Measurements from ENCODE around the gene TMEM233.

Gene TMEM233

DNA sequence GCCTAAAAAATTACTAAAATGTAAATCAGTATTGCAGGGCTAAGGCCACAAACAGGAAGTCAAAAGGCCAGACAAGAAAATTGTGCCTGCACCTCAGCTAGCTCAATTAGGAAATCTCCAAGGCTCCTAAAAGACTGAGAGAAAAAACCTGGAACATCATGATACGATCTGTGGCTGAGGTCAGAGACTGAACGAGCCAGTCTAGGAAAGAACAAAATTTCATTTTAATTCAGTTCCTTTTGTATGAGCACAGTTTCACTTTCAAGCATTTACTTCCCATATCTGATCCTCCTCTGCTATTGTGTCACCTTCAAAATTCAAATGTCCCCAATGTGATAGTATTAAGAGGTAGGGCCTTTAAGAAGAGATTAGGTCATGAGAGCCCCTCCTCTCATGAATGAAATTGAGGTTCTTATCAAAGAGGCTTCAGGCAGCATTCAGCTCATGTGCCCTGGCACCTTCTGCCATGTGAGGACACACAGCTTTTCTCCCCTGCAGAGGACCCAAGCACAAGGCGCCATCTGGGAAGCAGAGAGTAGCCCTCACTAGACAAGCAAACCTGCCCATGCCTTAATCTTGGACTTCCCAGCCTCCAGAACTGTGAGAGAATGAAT lies 89.2 kb downstream of the TMEM233 start:
- Histone ChIP-seq H2AK5ac (ENCODE audit: low read length) (no peak overlapping the region), H3K4me2 (ENCODE audit: low read length) (no peak overlapping the region), H3K79me1 (ENCODE audit: low read length) (no peaks in the 10 kb centered on the region), H3K18ac (ENCODE audit: low read length) (no peak overlapping the region), H3K4ac (ENCODE audit: low read depth, low read length) (no peak overlapping the region), H3K56ac (ENCODE audit: low read length) (no peak overlapping the region), H3K36me3 (ENCODE audit: control insufficient read depth, insufficient read depth, low read length) (peaks cover 7% of the 10 kb centered on the region), H3K4me1 (ENCODE audit: control insufficient read depth, low read depth, low read length) (no peaks in the 10 kb centered on the region), H3K79me2 (ENCODE audit: control insufficient read depth, insufficient read depth, low read length) (no peaks in the 10 kb centered on the region), H2BK5ac (ENCODE audit: low read length) (no peak overlapping the region), H4K8ac (ENCODE audit: low read depth, low read length) (no peak overlapping the region), H3K23ac (ENCODE audit: low read length) (no peak overlapping the region), H2BK120ac (ENCODE audit: low read depth, low read length) (no peak overlapping the region), H3K27ac (ENCODE audit: low read depth, low read length) (no peak overlapping the region), H3K4me3 (ENCODE audit: low read length) (no peak overlapping the region), H2BK15ac (replicated peaks; ENCODE audit: low read depth) (no peak overlapping the region), H3K9ac (ENCODE audit: low read length) (no peak overlapping the region), H3K27me3 (ENCODE audit: insufficient read depth, low read length, poor library complexity) (no peaks in the 10 kb centered on the region), H4K5ac (ENCODE audit: low read length) (no peak overlapping the region)
- no CpG with 5 or more reads among the region's 3 CpGs for WGBS (ENCODE audit: extremely low coverage, insufficient coverage, low lambda C conversion rate)
- no peak for DNase-seq

DNA sequence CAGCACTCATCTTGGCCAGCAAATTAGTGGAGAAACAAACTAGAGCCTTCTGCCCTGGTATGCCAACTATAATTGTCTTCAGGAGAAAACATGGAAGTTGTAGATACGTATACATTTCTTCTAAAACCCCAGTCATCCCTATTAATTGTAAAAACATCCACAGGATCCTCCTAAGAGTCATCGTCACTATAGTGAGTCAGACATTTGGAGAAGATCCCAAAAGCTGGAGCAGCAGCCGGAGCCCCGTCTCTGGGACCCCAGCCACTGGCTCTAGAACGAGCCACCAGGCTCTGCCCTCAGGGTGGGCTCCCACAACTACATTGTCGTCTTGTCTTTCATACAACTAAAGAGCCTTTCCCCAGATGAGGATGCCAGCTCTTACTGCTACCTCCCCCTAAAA lies 89.8 kb downstream of the TMEM233 start:
- no peak overlapping the region for H3K4me2 ChIP-seq (ENCODE audit: low read length)
- no peaks in the 10 kb centered on the region for H3K79me1 ChIP-seq (ENCODE audit: low read length)
- H3K56ac ChIP-seq (ENCODE audit: low read length): no peak overlapping the region
- H2AK5ac ChIP-seq (ENCODE audit: low read length): no peak overlapping the region
- no peak overlapping the region for H4K8ac ChIP-seq (ENCODE audit: low read depth, low read length)
- no peak for DNase-seq
- H3K4ac ChIP-seq (ENCODE audit: low read depth, low read length): no peak overlapping the region
- H3K18ac ChIP-seq (ENCODE audit: low read length): no peak overlapping the region
- H2BK5ac ChIP-seq (ENCODE audit: low read length): no peak overlapping the region
- no peaks in the 10 kb centered on the region for H3K79me2 ChIP-seq (ENCODE audit: control insufficient read depth, insufficient read depth, low read length)
- H2BK15ac ChIP-seq (replicated peaks; ENCODE audit: low read depth): no peak overlapping the region
- H3K4me3 ChIP-seq (ENCODE audit: low read length): no peak overlapping the region
- no peaks in the 10 kb centered on the region for H3K27me3 ChIP-seq (ENCODE audit: insufficient read depth, low read length, poor library complexity)
- no peak overlapping the region for H3K9ac ChIP-seq (ENCODE audit: low read length)
- H3K4me1 ChIP-seq (ENCODE audit: control insufficient read depth, low read depth, low read length): no peaks in the 10 kb centered on the region
- H3K23ac ChIP-seq (ENCODE audit: low read length): no peak overlapping the region
- no CpG with 5 or more reads among the region's 6 CpGs for WGBS (ENCODE audit: extremely low coverage, insufficient coverage, low lambda C conversion rate)
- H4K5ac ChIP-seq (ENCODE audit: low read length): no peak overlapping the region
- no peak overlapping the region for H3K27ac ChIP-seq (ENCODE audit: low read depth, low read length)
- H2BK120ac ChIP-seq (ENCODE audit: low read depth, low read length): no peak overlapping the region
- H3K36me3 ChIP-seq (ENCODE audit: control insufficient read depth, insufficient read depth, low read length): peaks cover 4% of the 10 kb centered on the region

DNA sequence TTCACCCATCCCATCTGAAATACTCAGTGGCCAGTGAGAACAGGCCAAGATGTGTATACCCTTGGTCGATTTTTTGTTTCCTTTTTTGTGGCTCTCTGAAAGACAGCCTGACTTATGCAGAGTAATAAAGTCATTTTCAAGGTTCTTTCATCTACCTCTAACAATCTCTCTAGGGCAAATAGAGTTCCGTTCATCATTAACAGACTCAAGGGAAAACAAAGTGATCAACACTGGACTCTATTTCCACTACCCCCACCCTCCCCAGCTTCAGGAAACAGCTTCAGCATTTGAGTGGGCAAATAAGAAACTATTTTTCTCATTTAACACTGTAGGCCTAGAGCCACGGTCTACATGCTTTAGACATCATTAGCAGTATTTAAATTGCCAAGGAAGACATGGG lies 90.2 kb downstream of the TMEM233 start:
- Histone ChIP-seq H3K36me3 (ENCODE audit: control insufficient read depth, insufficient read depth, low read length) (peaks cover 2% of the 10 kb centered on the region), H2BK120ac (ENCODE audit: low read depth, low read length) (no peak overlapping the region), H3K56ac (ENCODE audit: low read length) (no peak overlapping the region), H4K8ac (ENCODE audit: low read depth, low read length) (no peak overlapping the region), H3K27me3 (ENCODE audit: insufficient read depth, low read length, poor library complexity) (no peaks in the 10 kb centered on the region), H3K9ac (ENCODE audit: low read length) (no peak overlapping the region), H3K4me3 (ENCODE audit: low read length) (no peak overlapping the region), H3K18ac (ENCODE audit: low read length) (no peak overlapping the region), H3K23ac (ENCODE audit: low read length) (no peak overlapping the region), H3K4me2 (ENCODE audit: low read length) (no peak overlapping the region), H3K27ac (ENCODE audit: low read depth, low read length) (no peak overlapping the region), H3K79me2 (ENCODE audit: control insufficient read depth, insufficient read depth, low read length) (no peaks in the 10 kb centered on the region), H2AK5ac (ENCODE audit: low read length) (no peak overlapping the region), H2BK5ac (ENCODE audit: low read length) (no peak overlapping the region), H2BK15ac (replicated peaks; ENCODE audit: low read depth) (no peak overlapping the region), H4K5ac (ENCODE audit: low read length) (no peak overlapping the region), H3K4ac (ENCODE audit: low read depth, low read length) (no peak overlapping the region), H3K4me1 (ENCODE audit: control insufficient read depth, low read depth, low read length) (no peaks in the 10 kb centered on the region), H3K79me1 (ENCODE audit: low read length) (no peaks in the 10 kb centered on the region)
- DNase-seq: no peak
- WGBS (ENCODE audit: extremely low coverage, insufficient coverage, low lambda C conversion rate): no CpG with 5 or more reads among the region's 3 CpGs

DNA sequence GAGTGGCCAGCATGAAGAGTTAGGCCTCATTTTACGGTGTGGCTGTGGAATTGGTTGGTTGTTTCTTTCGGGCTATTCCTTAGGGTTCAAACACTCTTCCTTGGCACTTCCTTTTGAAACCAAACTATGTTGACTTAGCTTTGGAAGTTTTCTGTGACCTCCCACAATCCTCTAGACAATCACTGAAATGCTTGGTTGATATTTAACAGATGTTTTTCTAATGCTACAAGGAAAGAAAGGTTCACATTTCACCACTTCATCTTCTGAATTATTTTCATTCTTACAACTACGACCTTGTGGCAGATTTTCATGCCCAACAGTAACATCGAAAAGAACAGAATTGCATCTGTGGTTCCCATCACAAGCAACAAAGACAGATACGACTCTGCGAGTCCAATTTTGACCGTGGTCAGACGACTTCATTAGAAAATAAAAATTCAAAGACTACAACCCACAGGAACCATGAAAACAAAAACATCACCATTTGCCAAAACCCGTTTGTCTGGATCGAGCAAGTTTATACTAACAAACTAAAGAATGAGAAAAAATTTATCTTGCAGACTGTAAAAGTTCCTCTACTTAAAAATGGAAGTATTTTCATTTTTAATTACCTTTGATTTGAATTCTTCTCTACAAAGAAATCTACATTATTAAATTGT lies 91.3 kb downstream of the TMEM233 start:
- no peak overlapping the region for H2AK5ac ChIP-seq (ENCODE audit: low read length)
- H3K4me2 ChIP-seq (ENCODE audit: low read length): no peak overlapping the region
- WGBS (ENCODE audit: extremely low coverage, insufficient coverage, low lambda C conversion rate): no CpG with 5 or more reads among the region's 10 CpGs
- no peak overlapping the region for H3K4ac ChIP-seq (ENCODE audit: low read depth, low read length)
- DNase-seq: no peak
- H4K8ac ChIP-seq (ENCODE audit: low read depth, low read length): no peak overlapping the region
- no peak overlapping the region for H3K27ac ChIP-seq (ENCODE audit: low read depth, low read length)
- H4K5ac ChIP-seq (ENCODE audit: low read length): no peak overlapping the region
- no peak overlapping the region for H3K56ac ChIP-seq (ENCODE audit: low read length)
- H3K79me2 ChIP-seq (ENCODE audit: control insufficient read depth, insufficient read depth, low read length): no peaks in the 10 kb centered on the region
- H3K4me3 ChIP-seq (ENCODE audit: low read length): no peak overlapping the region
- H2BK120ac ChIP-seq (ENCODE audit: low read depth, low read length): no peak overlapping the region
- no peaks in the 10 kb centered on the region for H3K79me1 ChIP-seq (ENCODE audit: low read length)
- no peaks in the 10 kb centered on the region for H3K27me3 ChIP-seq (ENCODE audit: insufficient read depth, low read length, poor library complexity)
- H3K4me1 ChIP-seq (ENCODE audit: control insufficient read depth, low read depth, low read length): no peaks in the 10 kb centered on the region
- no peak overlapping the region for H3K18ac ChIP-seq (ENCODE audit: low read length)
- H3K23ac ChIP-seq (ENCODE audit: low read length): no peak overlapping the region
- H2BK5ac ChIP-seq (ENCODE audit: low read length): no peak overlapping the region
- H3K36me3 ChIP-seq (ENCODE audit: control insufficient read depth, insufficient read depth, low read length): peaks cover 2% of the 10 kb centered on the region
- no peak overlapping the region for H2BK15ac ChIP-seq (replicated peaks; ENCODE audit: low read depth)
- H3K9ac ChIP-seq (ENCODE audit: low read length): no peak overlapping the region

DNA sequence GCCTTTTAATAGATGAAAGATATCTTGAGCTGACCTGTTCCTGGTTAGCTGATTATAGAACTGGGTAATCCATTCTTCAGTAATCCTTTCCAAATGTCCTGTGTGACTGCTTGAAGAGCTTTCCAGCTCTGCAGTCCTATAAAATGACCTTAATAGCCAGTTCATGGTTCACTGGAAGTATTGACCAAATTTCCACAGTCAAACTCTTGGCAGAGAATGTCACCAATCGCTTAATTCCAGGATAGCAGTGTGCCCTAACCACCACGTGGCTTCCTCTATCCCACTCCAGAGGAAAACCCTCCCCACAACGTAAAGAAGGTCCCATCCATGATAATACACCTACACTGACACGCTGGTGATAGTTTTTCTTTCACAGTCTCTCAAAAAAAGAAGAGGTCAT lies 91.8 kb downstream of the TMEM233 start:
- Histone ChIP-seq H2AK5ac (ENCODE audit: low read length) (no peak overlapping the region), H3K4me2 (ENCODE audit: low read length) (no peak overlapping the region), H2BK120ac (ENCODE audit: low read depth, low read length) (no peak overlapping the region), H3K79me1 (ENCODE audit: low read length) (no peaks in the 10 kb centered on the region), H3K23ac (ENCODE audit: low read length) (no peak overlapping the region), H3K18ac (ENCODE audit: low read length) (no peak overlapping the region), H3K4me1 (ENCODE audit: control insufficient read depth, low read depth, low read length) (no peaks in the 10 kb centered on the region), H2BK15ac (replicated peaks; ENCODE audit: low read depth) (no peak overlapping the region), H3K27me3 (ENCODE audit: insufficient read depth, low read length, poor library complexity) (no peaks in the 10 kb centered on the region), H4K8ac (ENCODE audit: low read depth, low read length) (no peak overlapping the region), H3K36me3 (ENCODE audit: control insufficient read depth, insufficient read depth, low read length) (no peaks in the 10 kb centered on the region), H3K9ac (ENCODE audit: low read length) (no peak overlapping the region), H3K4me3 (ENCODE audit: low read length) (no peak overlapping the region), H2BK5ac (ENCODE audit: low read length) (no peak overlapping the region), H3K27ac (ENCODE audit: low read depth, low read length) (no peak overlapping the region), H3K4ac (ENCODE audit: low read depth, low read length) (no peak overlapping the region), H3K56ac (ENCODE audit: low read length) (no peak overlapping the region), H3K79me2 (ENCODE audit: control insufficient read depth, insufficient read depth, low read length) (no peaks in the 10 kb centered on the region), H4K5ac (ENCODE audit: low read length) (no peak overlapping the region)
- WGBS (ENCODE audit: extremely low coverage, insufficient coverage, low lambda C conversion rate): no CpG with 5 or more reads among the region's 4 CpGs
- DNase-seq: no peak

DNA sequence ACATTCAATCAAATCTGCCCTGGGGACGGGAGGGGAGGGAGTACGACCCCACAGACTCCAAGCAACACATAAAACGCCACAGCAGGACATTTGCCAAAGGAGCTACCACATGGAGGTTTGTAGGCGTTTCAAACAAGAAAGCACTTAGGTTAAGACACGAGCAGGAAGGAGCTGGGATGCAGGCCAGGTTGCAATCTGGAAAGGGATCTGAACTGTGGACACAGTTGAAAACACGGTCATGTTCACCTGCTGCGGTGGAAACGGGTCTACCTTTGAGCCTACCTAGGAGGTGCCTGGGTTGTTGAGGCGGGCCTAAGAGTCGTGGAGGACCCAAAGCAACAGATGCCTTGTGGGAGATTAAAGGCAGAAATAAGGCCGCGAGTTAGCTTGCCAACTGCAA lies 92.8 kb downstream of the TMEM233 start:
- H2BK120ac ChIP-seq (ENCODE audit: low read depth, low read length): no peak overlapping the region
- WGBS (ENCODE audit: extremely low coverage, insufficient coverage, low lambda C conversion rate): no CpG with 5 or more reads among the region's 12 CpGs
- H3K27ac ChIP-seq (ENCODE audit: low read depth, low read length): no peak overlapping the region
- no peak overlapping the region for H4K8ac ChIP-seq (ENCODE audit: low read depth, low read length)
- H3K79me2 ChIP-seq (ENCODE audit: control insufficient read depth, insufficient read depth, low read length): no peaks in the 10 kb centered on the region
- no peaks in the 10 kb centered on the region for H3K27me3 ChIP-seq (ENCODE audit: insufficient read depth, low read length, poor library complexity)
- no peak overlapping the region for H3K4me2 ChIP-seq (ENCODE audit: low read length)
- DNase-seq: no peak
- no peak overlapping the region for H3K4me3 ChIP-seq (ENCODE audit: low read length)
- no peak overlapping the region for H3K23ac ChIP-seq (ENCODE audit: low read length)
- H3K4me1 ChIP-seq (ENCODE audit: control insufficient read depth, low read depth, low read length): no peaks in the 10 kb centered on the region
- H3K18ac ChIP-seq (ENCODE audit: low read length): no peak overlapping the region
- H3K79me1 ChIP-seq (ENCODE audit: low read length): no peaks in the 10 kb centered on the region
- H4K5ac ChIP-seq (ENCODE audit: low read length): no peak overlapping the region
- H2BK5ac ChIP-seq (ENCODE audit: low read length): no peak overlapping the region
- H2BK15ac ChIP-seq (replicated peaks; ENCODE audit: low read depth): no peak overlapping the region
- H3K56ac ChIP-seq (ENCODE audit: low read length): no peak overlapping the region
- H3K9ac ChIP-seq (ENCODE audit: low read length): no peak overlapping the region
- H3K36me3 ChIP-seq (ENCODE audit: control insufficient read depth, insufficient read depth, low read length): no peaks in the 10 kb centered on the region
- H3K4ac ChIP-seq (ENCODE audit: low read depth, low read length): no peak overlapping the region
- H2AK5ac ChIP-seq (ENCODE audit: low read length): no peak overlapping the region
